ENCODE data around the gene MZB1.

- no peak for TF ChIP-seq TAF1 (IDR thresholded peaks at IDR 0.05; ENCODE audit: low read depth)
- no peak for TF ChIP-seq CTCF (IDR thresholded peaks at IDR 0.05; ENCODE audit: poor library complexity, severe bottlenecking)
- no peak for TF ChIP-seq EZH2 (IDR thresholded peaks at IDR 0.05; ENCODE audit: borderline replicate concordance, insufficient read depth, low read length, poor library complexity, severe bottlenecking)
- TF ChIP-seq EP300 (conservative IDR thresholded peaks at IDR 0.05; ENCODE audit: poor library complexity, severe bottlenecking): no peak
- no peak for TF ChIP-seq SMC3 (conservative IDR thresholded peaks at IDR 0.05; ENCODE audit: poor library complexity)
- TF ChIP-seq POLR2AphosphoS5 (IDR thresholded peaks at IDR 0.05): no peak
Observed at GRCh38 chr5:139364466-139364865, 25.2 kb downstream of the MZB1 start.

Measured in neural cell (in vitro differentiated cells).